Measurements from ENCODE around the gene EIF1. TPM values are rescaled to one million over a fixed set of nuclear protein-coding genes. Genes with fewer than 3 reads are reported as not detected.
"Not testable (repeated sequence)": the region's sequence is repeated elsewhere in the genome, so short reads cannot be mapped to it uniquely, and the experiment has no call there.

The EIF1 gene
- total RNA-seq, 1 donor from 2014 or later: 43.6 TPM

- no peak for DNase-seq (ENCODE audit: low read depth in 2 of 2)
Measured at GRCh38 chr17:41655611-41656111, 33.0 kb upstream of the EIF1 start.

GRCh38 chr17:41656249-41657023, 32.2 kb upstream of the EIF1 start:
- DNase-seq (ENCODE audit: low read depth in 2 of 2): no peak

- DNase-seq (ENCODE audit: low read depth in 2 of 2): no peak
Measured at GRCh38 chr17:41657176-41657754, 31.4 kb upstream of the EIF1 start.

- no peak for DNase-seq (ENCODE audit: low read depth in 2 of 2)
Measured at GRCh38 chr17:41657936-41658335, 30.7 kb upstream of the EIF1 start.

- no peak for DNase-seq (ENCODE audit: low read depth in 2 of 2)
Measured at GRCh38 chr17:41658846-41659245, 29.8 kb upstream of the EIF1 start.

- DNase-seq (ENCODE audit: low read depth in 2 of 2): no peak
Measured at GRCh38 chr17:41659427-41660212, 29.1 kb upstream of the EIF1 start.

GRCh38 chr17:41660221-41660711, 28.4 kb upstream of the EIF1 start:
- no peak for DNase-seq (ENCODE audit: low read depth in 2 of 2)

- no peak for DNase-seq (ENCODE audit: low read depth in 2 of 2)
Measured at GRCh38 chr17:41663451-41664171, 25.1 kb upstream of the EIF1 start.

GRCh38 chr17:41664172-41664457, 24.6 kb upstream of the EIF1 start:
- no peak for DNase-seq (ENCODE audit: low read depth in 2 of 2)

GRCh38 chr17:41664587-41665565, 23.8 kb upstream of the EIF1 start:
- no peak for DNase-seq (ENCODE audit: low read depth in 2 of 2)

GRCh38 chr17:41665566-41666236, 23.0 kb upstream of the EIF1 start:
- DNase-seq (ENCODE audit: low read depth in 2 of 2): peak; percentile 48 to 79

GRCh38 chr17:41666237-41666641, 22.4 kb upstream of the EIF1 start:
- peak; percentile 51 to 60 for DNase-seq (ENCODE audit: low read depth in 2 of 2)

- peak; percentile 41 to 70 for DNase-seq (ENCODE audit: low read depth in 2 of 2)
Measured at GRCh38 chr17:41666708-41667279, 21.9 kb upstream of the EIF1 start.

- no peak for DNase-seq (ENCODE audit: low read depth in 2 of 2)
Measured at GRCh38 chr17:41667280-41668041, 21.2 kb upstream of the EIF1 start.

GRCh38 chr17:41672153-41672552, 16.5 kb upstream of the EIF1 start:
- no peak for DNase-seq (ENCODE audit: low read depth in 2 of 2)

- not testable (repeated sequence) for DNase-seq (ENCODE audit: low read depth in 2 of 2)
Measured at GRCh38 chr17:41675157-41676057, 13.3 kb upstream of the EIF1 start.

- DNase-seq (ENCODE audit: low read depth in 2 of 2): no peak
Measured at GRCh38 chr17:41676058-41676419, 12.6 kb upstream of the EIF1 start.

All from dermis microvascular lymphatic vessel endothelial cell (primary cell).